GM18507 (cell line): ENCODE measurements around the gene ATP8B4.
A peak's percentile ranks its signal among the peaks of the same experiment; 100 is the strongest.

Experiments
- DNase-seq: peaks from one replicate; pipeline ENCODE4 v3.0.0; 2011; ENCODE audit warnings: low read depth; ENCODE audit not compliant: insufficient read length; ENCODE audit errors: extremely low spot score
- FAIRE-seq: peaks from 2 replicates; lab custom pipeline; 2011; peaks lifted over from hg19 to GRCh38; lab: Jason Lieb, UNC

The ATP8B4 gene

GRCh38 chr15:50068016-50068415 lies 51.0 kb downstream of the ATP8B4 start:
- FAIRE-seq (no peak), DNase-seq (no peak)

- DNase-seq (no peak), FAIRE-seq (no peak)
These were observed 51.8 kb downstream of the ATP8B4 start for GRCh38 chr15:50067254-50067653.

DNA sequence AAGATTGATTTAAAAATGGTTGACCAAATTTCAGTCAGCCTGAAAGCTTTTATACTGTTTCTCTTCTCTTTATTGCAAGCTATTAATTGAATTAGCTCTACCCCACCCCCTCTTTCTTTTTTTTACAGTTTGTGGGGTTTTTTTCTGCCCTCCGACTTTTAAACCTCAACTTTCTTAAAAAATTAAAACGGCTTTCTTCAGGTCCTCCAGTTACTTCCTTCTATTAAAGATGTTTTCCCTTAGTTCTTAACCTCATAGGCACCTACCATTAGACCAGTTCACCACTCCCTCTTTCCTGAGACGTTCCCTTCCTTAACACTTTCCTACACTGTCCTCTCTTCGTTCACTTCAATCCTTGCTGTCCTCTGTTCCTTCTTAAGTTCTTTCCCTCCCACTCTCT lies 52.4 kb downstream of the ATP8B4 start:
- FAIRE-seq: no peak
- DNase-seq: no peak

- DNase-seq (no peak), FAIRE-seq (no peak)
These were observed 52.8 kb downstream of the ATP8B4 start for GRCh38 chr15:50066202-50066601.

DNA sequence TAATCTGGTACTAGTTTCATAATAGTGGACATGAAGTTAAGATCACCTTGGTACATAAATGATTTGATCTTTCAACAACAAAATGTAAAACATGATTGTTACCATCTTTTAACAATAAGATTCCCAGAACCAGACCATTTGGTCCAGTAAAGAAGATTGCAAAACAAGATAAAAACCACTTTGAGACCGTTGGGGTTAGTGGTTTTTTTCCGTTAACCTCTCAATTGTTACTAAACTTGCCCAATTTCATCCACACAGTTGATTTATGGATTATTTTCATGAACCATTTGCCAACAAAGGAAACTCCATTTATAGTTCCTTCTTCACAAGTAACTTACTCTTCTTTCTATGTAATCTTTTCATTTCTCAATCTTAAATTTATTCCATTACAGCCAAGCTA lies 53.8 kb downstream of the ATP8B4 start:
- FAIRE-seq: no peak
- no peak for DNase-seq

DNA sequence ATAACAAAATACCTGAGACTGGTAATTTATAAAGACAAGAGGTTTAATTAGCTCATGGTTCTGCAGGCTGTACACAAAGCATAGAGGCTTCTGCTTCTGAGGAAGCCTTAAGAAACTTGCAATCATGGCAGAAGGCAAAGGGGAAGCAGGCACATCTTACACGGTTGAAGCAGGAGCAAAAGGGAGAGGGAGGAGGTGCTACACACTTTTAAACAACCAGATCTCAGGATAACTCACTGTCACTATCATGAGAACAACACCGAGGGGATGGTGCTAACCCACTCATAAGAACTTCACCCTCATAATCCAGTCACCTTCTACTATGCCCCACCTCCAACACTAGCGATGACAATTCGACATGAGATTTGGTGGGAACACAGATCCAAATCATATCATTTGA lies 54.4 kb downstream of the ATP8B4 start:
- FAIRE-seq (no peak), DNase-seq (no peak)

DNA sequence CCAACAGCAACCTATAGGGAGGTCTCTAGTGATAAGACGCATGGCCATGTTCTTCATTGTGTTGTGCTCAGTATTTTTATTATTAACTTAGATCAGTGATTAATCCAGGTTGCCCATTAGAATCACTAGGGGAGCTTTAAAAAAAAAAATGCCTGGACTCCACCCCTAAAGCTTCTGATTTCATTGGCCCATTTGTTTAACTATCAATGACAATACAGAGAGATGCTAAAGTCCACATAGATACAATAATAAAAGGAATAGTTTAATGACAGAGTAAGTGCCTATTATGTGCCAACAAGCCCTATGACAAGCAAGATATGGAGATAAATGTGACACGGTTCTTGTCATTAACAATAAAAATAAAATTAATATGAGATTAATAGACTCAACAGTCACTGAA lies 55.8 kb downstream of the ATP8B4 start:
- DNase-seq (no peak), FAIRE-seq (no peak)

GRCh38 chr15:50061503-50061902 lies 57.5 kb downstream of the ATP8B4 start:
- no peak for DNase-seq
- no peak for FAIRE-seq

- FAIRE-seq: no peak
- no peak for DNase-seq
These were observed 59.1 kb downstream of the ATP8B4 start for GRCh38 chr15:50059883-50060282.

- FAIRE-seq (no peak), DNase-seq (no peak)
These were observed 59.7 kb downstream of the ATP8B4 start for GRCh38 chr15:50059203-50059772.

DNA sequence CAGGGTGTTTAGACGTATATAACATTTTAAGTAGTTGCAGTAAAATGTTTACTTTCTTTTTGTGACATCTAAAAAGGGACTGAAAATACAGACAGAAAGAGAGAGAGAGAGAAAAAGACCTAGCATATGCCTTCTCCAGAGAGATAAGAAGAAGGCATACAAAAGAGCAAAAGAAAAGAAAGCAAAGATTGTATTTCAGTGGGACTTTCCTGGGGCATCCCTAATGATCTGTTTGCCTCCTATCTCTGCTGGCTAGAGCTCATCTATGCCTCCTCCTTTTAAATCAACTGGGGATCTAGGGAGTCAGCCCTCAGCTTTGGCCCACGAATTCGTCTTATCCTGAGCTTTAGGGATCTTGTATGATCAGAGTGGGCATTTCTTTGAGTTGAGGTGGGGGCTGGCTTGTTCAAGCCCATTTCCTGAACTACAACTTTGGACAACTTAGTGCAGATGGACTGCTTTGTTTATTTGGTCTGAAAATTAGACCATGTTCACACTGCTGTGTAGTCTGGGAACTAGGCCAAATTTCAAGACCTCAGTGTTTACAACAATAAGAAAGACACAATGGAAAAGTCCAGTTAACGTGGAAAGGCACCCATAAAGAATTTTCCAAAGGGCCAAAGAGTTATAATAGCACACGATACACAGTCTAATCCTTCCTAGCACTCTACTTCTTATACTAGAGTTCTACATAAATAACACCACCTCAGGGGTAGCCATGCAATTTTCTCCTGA lies 61.0 kb downstream of the ATP8B4 start:
- no peak for DNase-seq
- FAIRE-seq: no peak

GRCh38 chr15:50057196-50057595 lies 61.8 kb downstream of the ATP8B4 start:
- FAIRE-seq (no peak), DNase-seq (no peak)

DNA sequence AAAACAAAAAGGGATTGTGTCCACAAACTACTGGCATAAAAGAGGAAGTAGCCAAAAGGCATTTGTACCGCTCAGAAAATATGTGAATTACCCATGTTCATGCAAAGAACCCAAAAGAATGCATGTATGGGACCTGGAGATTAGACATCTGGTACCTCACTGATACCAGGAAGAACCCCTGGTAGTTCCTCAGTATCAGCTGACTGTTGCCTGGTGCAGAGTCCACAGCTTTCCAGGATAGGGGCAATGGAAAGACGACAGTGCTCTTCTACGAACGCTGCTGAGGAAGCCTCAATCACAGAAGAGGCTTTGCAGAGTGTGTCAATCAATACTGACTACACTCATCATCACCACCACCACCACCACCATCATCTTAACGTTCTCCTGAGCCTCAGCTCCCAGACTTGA lies 63.3 kb downstream of the ATP8B4 start:
- FAIRE-seq (no peak), DNase-seq (no peak)

GRCh38 chr15:50055332-50055731 lies 63.7 kb downstream of the ATP8B4 start:
- DNase-seq: no peak
- FAIRE-seq: no peak

GRCh38 chr15:50053055-50053856 lies 65.8 kb downstream of the ATP8B4 start:
- DNase-seq: no peak
- no peak for FAIRE-seq

DNA sequence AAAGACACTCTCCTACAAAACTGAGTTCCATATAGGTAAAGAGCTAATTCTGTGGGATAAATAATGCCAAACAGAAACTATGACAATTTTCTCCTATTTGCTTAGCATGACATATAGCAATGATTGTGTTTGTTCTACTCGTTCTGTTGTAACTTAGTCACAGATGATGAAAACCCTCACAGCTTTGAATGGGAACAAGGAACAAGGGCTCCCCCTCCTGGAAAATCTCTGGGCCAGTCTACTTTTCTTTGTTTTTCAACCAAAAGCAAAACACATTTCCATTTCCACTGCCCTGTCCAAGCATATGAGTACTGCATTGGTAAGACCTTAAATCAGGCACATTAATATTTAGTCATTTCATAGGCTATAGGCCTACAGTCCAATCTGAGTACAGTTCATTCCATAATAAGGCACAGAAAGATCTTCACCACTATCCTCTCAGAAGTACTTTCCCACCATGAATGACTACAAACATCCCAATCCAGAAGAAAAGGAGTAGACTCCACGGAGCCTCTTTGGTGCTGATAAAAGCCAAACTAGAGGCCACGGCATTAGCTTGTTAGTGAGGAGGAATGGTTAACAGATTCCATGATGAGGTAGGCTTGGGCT lies 67.1 kb downstream of the ATP8B4 start:
- DNase-seq (no peak), FAIRE-seq (peak; percentile 48)

DNA sequence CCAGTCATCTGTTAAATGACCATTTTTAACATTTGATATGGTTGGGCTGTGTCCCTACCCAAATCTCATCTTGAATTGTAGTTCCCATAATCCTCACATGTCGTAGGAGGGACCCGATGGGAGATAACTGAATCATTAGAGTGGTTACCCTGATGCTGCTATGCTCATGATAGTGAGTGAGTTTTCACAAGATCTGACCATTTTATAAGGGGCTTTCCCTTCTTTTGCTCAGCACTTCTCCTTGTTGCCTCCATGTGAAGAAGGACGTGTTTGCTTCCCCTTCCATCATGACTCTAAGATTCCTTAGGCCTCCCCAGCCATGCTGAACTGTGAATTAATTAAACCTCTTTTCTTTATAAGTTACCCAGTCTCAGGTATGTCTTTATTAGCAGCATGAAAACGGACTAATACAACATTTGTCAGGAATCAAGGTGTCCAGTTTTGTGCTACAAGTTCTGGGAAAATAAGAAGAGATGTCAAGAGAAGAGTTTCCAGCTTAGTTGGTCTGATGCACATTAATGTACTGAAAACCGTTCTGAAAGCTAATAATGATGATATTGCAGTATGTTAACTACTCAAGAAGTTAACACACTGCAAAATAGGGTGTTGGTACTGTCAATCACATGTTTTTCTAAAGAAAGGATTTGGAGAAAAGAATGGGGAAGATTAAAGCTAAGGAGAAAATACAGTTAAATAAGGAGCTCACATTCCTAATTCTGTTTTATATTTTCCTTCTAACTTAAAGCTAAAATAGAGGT lies 67.9 kb downstream of the ATP8B4 start:
- FAIRE-seq: no peak
- no peak for DNase-seq

- FAIRE-seq: no peak
- DNase-seq: no peak
These were observed 69.2 kb downstream of the ATP8B4 start for GRCh38 chr15:50049871-50050270.

GRCh38 chr15:50046867-50047266 lies 72.2 kb downstream of the ATP8B4 start:
- FAIRE-seq (no peak), DNase-seq (no peak)

- DNase-seq (no peak), FAIRE-seq (peak; percentile 46)
These were observed 72.9 kb downstream of the ATP8B4 start for GRCh38 chr15:50046159-50046558.
